ENCODE measurements around the gene LILRA1.

DNA sequence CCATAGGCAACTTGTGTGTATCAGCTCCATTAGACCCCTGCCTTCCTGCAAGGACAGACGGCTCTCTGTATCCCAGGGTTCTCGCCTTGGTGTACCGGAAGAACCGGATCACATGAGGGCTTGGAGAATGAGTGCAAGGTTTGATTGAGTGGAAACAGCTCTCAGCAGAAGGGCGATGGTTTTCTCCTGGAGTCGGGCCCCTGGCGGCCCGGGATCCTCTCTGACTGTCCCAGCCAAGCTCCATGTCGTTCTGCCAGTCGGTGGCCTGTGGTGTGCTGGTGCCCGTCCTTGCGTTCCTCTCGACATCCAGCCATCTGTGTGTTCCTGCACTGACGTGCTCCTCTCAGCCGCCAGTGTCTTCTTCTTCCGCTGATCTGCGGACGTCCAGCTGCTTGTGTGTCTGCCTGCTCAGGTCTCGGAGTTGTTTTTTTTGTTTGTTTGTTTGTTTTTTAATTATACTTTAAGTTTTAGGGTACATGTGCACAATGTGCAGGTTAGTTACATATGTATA lies 53.0 kb downstream of the LILRA1 start:
- TF ChIP-seq, protein P1, sequence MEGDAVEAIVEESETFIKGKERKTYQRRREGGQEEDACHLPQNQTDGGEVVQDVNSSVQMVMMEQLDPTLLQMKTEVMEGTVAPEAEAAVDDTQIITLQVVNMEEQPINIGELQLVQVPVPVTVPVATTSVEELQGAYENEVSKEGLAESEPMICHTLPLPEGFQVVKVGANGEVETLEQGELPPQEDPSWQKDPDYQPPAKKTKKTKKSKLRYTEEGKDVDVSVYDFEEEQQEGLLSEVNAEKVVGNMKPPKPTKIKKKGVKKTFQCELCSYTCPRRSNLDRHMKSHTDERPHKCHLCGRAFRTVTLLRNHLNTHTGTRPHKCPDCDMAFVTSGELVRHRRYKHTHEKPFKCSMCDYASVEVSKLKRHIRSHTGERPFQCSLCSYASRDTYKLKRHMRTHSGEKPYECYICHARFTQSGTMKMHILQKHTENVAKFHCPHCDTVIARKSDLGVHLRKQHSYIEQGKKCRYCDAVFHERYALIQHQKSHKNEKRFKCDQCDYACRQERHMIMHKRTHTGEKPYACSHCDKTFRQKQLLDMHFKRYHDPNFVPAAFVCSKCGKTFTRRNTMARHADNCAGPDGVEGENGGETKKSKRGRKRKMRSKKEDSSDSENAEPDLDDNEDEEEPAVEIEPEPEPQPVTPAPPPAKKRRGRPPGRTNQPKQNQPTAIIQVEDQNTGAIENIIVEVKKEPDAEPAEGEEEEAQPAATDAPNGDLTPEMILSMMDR (conservative IDR thresholded peaks at IDR 0.05): no peak
- no peak for TF ChIP-seq ZFX (IDR thresholded peaks at IDR 0.05)

Measured in C4-2B (cell line).